ENCODE results near the gene FSD1. TPM values are rescaled to one million over a fixed set of nuclear protein-coding genes. Genes with fewer than 3 reads are reported as not detected.

FSD1 gene
- total RNA-seq, 1 experiment from 2014 or later, result not detected

DNA sequence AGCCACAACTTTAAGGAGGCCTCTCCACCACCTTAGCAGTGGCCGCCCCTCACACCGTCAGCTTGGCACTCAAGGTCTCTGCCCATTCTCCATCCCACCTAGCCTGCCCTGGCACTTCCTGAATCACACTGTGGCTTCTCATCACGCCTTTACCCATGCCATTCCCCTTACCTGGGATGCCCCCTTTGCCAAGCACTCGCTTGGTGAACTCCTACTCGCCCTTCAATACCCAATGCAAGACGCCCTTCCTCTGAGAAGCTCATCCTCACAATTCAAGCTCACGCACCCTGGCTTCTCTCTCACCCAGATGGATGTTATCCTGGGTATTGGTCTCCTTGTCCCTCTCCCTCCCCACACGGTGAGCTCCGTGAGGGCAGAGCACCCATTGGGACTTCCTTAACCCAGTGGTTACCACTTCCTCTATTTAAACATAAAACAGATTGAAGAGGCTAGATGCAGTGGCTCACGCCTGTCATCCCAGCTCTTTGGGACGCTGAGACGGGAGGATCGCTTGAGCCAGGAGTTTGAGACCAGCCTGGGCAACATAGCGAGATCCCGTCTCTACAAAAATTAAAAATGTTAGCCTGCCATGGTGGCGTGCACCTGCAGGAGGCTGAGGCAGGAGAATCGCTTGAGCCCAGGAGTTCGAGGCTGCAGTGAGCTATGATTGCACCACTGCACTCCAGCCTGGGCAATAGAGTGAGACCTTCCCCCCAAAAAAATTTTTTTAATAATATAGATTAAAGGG, 38.0 kb upstream of the FSD1 start:
- Histone ChIP-seq H3K27me3 (ENCODE audit: insufficient read depth, low read depth) (no peaks in the 10 kb centered on the region), H3K36me3 (ENCODE audit: low read depth) (no peaks in the 10 kb centered on the region), H3K9me2 (ENCODE audit: insufficient read depth) (no peaks in the 10 kb centered on the region), H3K79me2 (ENCODE audit: low read depth) (no peaks in the 10 kb centered on the region), H2AFZ (no peak overlapping the region), H3K27ac (no peak overlapping the region), H3K9me3 (ENCODE audit: insufficient read depth, low read depth) (no peaks in the 10 kb centered on the region), H3K4me1 (replicated peaks; ENCODE audit: insufficient read depth) (no peaks in the 10 kb centered on the region), H4K20me1 (ENCODE audit: insufficient read depth) (no peaks in the 10 kb centered on the region), H3F3A (ENCODE audit: insufficient read depth, low read depth) (no peaks in the 10 kb centered on the region), H3K4me2 (no peak overlapping the region), H3K4me3 (no peak overlapping the region)
- CTCF ChIA-PET, result interaction anchor here (1.0 to 1.9 kb wide), 2 partner anchors 86 to 122 kb away, joined by 3 to 9 read pairs; no protein-coding TSS in a partner anchor
- no peak for TF ChIP-seq EZH2 (IDR thresholded peaks at IDR 0.05; ENCODE audit: low read depth)
- TF ChIP-seq, protein P1, sequence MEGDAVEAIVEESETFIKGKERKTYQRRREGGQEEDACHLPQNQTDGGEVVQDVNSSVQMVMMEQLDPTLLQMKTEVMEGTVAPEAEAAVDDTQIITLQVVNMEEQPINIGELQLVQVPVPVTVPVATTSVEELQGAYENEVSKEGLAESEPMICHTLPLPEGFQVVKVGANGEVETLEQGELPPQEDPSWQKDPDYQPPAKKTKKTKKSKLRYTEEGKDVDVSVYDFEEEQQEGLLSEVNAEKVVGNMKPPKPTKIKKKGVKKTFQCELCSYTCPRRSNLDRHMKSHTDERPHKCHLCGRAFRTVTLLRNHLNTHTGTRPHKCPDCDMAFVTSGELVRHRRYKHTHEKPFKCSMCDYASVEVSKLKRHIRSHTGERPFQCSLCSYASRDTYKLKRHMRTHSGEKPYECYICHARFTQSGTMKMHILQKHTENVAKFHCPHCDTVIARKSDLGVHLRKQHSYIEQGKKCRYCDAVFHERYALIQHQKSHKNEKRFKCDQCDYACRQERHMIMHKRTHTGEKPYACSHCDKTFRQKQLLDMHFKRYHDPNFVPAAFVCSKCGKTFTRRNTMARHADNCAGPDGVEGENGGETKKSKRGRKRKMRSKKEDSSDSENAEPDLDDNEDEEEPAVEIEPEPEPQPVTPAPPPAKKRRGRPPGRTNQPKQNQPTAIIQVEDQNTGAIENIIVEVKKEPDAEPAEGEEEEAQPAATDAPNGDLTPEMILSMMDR (conservative IDR thresholded peaks at IDR 0.05), result no peak
- no peak for DNase-seq
- intact Hi-C loops (cut with micrococcal nuclease; ENCODE audit: unreplicated experiment), result no loop called here
- no TSS peak for BruUV-seq (replicated peaks)
- POLR2A ChIA-PET (ENCODE audit: unreplicated experiment), result no interaction called here

DNA sequence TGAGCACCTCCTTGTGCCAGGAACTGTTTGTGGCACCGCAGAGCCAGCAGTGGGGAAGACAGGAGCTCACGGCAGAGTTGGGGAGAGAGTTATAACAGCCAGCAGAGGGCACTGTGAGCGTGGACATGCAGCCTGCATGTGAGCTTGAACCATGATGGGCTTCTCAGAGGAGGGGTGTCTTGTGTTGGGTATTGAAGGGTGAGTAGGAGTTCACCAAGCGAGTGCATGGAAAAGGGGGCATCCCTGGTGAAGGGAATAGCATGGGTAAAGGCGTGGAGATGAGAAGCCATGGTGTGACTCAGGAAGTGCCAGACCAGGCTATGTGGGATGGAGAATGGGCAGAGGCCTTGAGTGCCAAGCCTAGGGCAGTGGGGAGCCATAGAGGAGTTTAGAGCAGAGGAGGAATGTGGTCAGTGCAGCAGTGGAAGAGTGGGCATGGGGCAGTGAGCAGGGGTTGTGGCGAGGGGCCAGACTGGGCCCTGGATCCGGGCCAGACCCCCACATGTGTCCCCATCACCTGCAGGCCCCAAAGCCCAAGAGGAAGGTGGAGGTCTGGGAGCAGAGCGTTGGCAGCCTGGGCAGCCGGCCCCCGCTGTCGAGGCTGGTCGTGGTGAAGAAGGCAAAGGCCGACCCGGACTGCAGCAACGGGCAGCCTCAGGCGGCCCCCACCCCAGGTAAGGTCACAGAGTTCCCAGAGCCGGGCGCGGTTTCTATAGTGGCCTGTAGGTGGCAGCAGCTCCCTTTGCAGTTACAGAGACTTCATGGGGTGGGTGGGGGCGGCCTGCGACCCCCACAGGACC, 37.1 kb upstream of the FSD1 start:
- peak; percentile 27 to 42 for DNase-seq
- Histone ChIP-seq H3K4me3 (no peak overlapping the region), H3K4me1 (replicated peaks; ENCODE audit: insufficient read depth) (no peaks in the 10 kb centered on the region), H3K9me3 (ENCODE audit: insufficient read depth, low read depth) (no peaks in the 10 kb centered on the region), H3K36me3 (ENCODE audit: low read depth) (no peaks in the 10 kb centered on the region), H2AFZ (no peak overlapping the region), H3K27me3 (ENCODE audit: insufficient read depth, low read depth) (no peaks in the 10 kb centered on the region), H3K79me2 (ENCODE audit: low read depth) (no peaks in the 10 kb centered on the region), H3F3A (ENCODE audit: insufficient read depth, low read depth) (no peaks in the 10 kb centered on the region), H4K20me1 (ENCODE audit: insufficient read depth) (no peaks in the 10 kb centered on the region), H3K4me2 (no peak overlapping the region), H3K27ac (no peak overlapping the region), H3K9me2 (ENCODE audit: insufficient read depth) (no peaks in the 10 kb centered on the region)
- no TSS peak for BruUV-seq (replicated peaks)
- POLR2A ChIA-PET (ENCODE audit: unreplicated experiment), result interaction anchor here (0.7 kb wide), 1 partner anchor 268 kb away, joined by 14 read pairs; the partner anchor contains the start of gene PLIN5
- TF ChIP-seq, protein P1 (conservative IDR thresholded peaks at IDR 0.05), result peak; percentile 68
- TF ChIP-seq EZH2 (IDR thresholded peaks at IDR 0.05; ENCODE audit: low read depth), result no peak
- intact Hi-C loops (cut with micrococcal nuclease; ENCODE audit: unreplicated experiment), result loop anchor here (1.0 kb wide), 1 partner anchor 85 kb away; no protein-coding TSS in a partner anchor
- CTCF ChIA-PET, result interaction anchor here (0.6 to 1.9 kb wide), 5 partner anchors 77 to 1320 kb away, joined by 3 to 9 read pairs (median 5); no protein-coding TSS in a partner anchor

Measured in PC-9 (cell line).